Mesodermal cell (in vitro differentiated cells): ENCODE measurements around the gene GCNA.
"Not testable (repeated sequence)": the region's sequence is repeated elsewhere in the genome, so short reads cannot be mapped to it uniquely, and the experiment has no call there.

Experiments
- H3K27ac ChIP-seq: 2 replicates; pipeline ENCODE4 v1.7.0; 2013; ENCODE audit warnings: mild to moderate bottlenecking, low read depth, low read length, moderate library complexity; ENCODE audit not compliant: severe bottlenecking
- H3K36me3 ChIP-seq: 2 replicates; pipeline ENCODE4 v1.7.1; 2013; ENCODE audit warnings: mild to moderate bottlenecking, low read length, moderate library complexity; ENCODE audit not compliant: control insufficient read depth, insufficient read depth
- H3K4me1 ChIP-seq: one replicate; pipeline ENCODE4 v1.7.1; 2013; ENCODE audit warnings: mild to moderate bottlenecking, low read length; ENCODE audit not compliant: insufficient read depth, control insufficient read depth, poor library complexity, severe bottlenecking
- H3K4me3 ChIP-seq: 2 replicates; pipeline ENCODE4 v1.7.0; 2013; ENCODE audit warnings: low read length, control low read depth, mild to moderate bottlenecking; ENCODE audit not compliant: insufficient read depth, poor library complexity, severe bottlenecking; ENCODE audit errors: extremely low read depth
- H3K9me3 ChIP-seq: 2 replicates; pipeline ENCODE4 v1.7.1; 2013; ENCODE audit warnings: mild to moderate bottlenecking, low read length, moderate library complexity; ENCODE audit not compliant: control insufficient read depth
- WGBS, 2 experiments: methylation state at CpG; one replicate each; pipeline ENCODE4 v1.1.5; 2013; ENCODE audit warnings: missing lambda C conversion rate in 2 of 2; ENCODE audit not compliant: insufficient coverage in 2 of 2; 5-methylcytosine and 5-hydroxymethylcytosine counted together

The GCNA gene

GRCh38 chrX:71559773-71560172 is 18.5 kb upstream of the GCNA start:
- H3K27ac ChIP-seq: not testable (repeated sequence)
- WGBS, 2 experiments: 100% methylated on average over 2 to 3 of the region's 6 CpGs

GRCh38 chrX:71563921-71564320 is 14.3 kb upstream of the GCNA start:
- peaks cover 78% of the 10 kb centered on the region for H3K36me3 ChIP-seq
- 92% methylated on average over 1 of the region's 1 CpG; no CpG with 5 or more reads in 1 of the 2 experiments for WGBS, 2 experiments

More at GRCh38 chrX:71559773-71560172, 18.5 kb upstream of the GCNA start:
- H3K36me3 ChIP-seq: peaks cover 84% of the 10 kb centered on the region
- not testable (repeated sequence) for H3K9me3 ChIP-seq, H3K4me1 ChIP-seq, H3K4me3 ChIP-seq

GRCh38 chrX:71565474-71566041 is 12.7 kb upstream of the GCNA start:
- 87% methylated on average over 4 of the region's 9 CpGs; no CpG with 5 or more reads in 1 of the 2 experiments for WGBS, 2 experiments
- Histone ChIP-seq H3K9me3 (no peaks in the 10 kb centered on the region), H3K4me3 (no peak overlapping the region), H3K27ac (no peak overlapping the region), H3K36me3 (peaks cover 77% of the 10 kb centered on the region), H3K4me1 (no peaks in the 10 kb centered on the region)

More at GRCh38 chrX:71563921-71564320, 14.3 kb upstream of the GCNA start:
- Histone ChIP-seq H3K9me3 (no peaks in the 10 kb centered on the region), H3K27ac (no peak overlapping the region), H3K4me3 (no peak overlapping the region), H3K4me1 (no peaks in the 10 kb centered on the region)

GRCh38 chrX:71571390-71571789 is 6.8 kb upstream of the GCNA start:
- H3K27ac ChIP-seq, H3K4me3 ChIP-seq, H3K9me3 ChIP-seq, H3K4me1 ChIP-seq: not testable (repeated sequence)
- H3K36me3 ChIP-seq: peaks cover 70% of the 10 kb centered on the region
- WGBS, 2 experiments: 80% methylated on average over 1 of the region's 8 CpGs; no CpG with 5 or more reads in 1 of the 2 experiments

- 100% methylated on average over 1 of the region's 2 CpGs; no CpG with 5 or more reads in 1 of the 2 experiments for WGBS, 2 experiments
- Histone ChIP-seq H3K27ac (no peak overlapping the region), H3K4me1 (no peaks in the 10 kb centered on the region), H3K9me3 (no peaks in the 10 kb centered on the region), H3K36me3 (peaks cover 63% of the 10 kb centered on the region), H3K4me3 (no peak overlapping the region)
Measured at GRCh38 chrX:71573590-71573989, 4.6 kb upstream of the GCNA start.

GRCh38 chrX:71577682-71578081 is 555 bp upstream of the GCNA start:
- Histone ChIP-seq H3K4me3 (no peak overlapping the region), H3K4me1 (no peaks in the 10 kb centered on the region), H3K27ac (no peak overlapping the region), H3K36me3 (peaks cover 44% of the 10 kb centered on the region), H3K9me3 (no peaks in the 10 kb centered on the region)
- WGBS, 2 experiments: 85 to 100% methylated on average over 1 to 15 of the region's 24 CpGs

- Histone ChIP-seq H3K27ac (no peak overlapping the region), H3K4me1 (no peaks in the 10 kb centered on the region), H3K36me3 (peaks cover 29% of the 10 kb centered on the region), H3K9me3 (no peaks in the 10 kb centered on the region), H3K4me3 (no peak overlapping the region)
- 91 to 94% methylated on average over 4 to 9 of the region's 26 CpGs for WGBS, 2 experiments
Measured at GRCh38 chrX:71579136-71579989, 1.1 kb downstream of the GCNA start.

- H3K36me3 ChIP-seq: peaks cover 23% of the 10 kb centered on the region
- no peak overlapping the region for H3K4me3 ChIP-seq
- H3K4me1 ChIP-seq: no peaks in the 10 kb centered on the region
- H3K9me3 ChIP-seq: no peaks in the 10 kb centered on the region
- no peak overlapping the region for H3K27ac ChIP-seq
- no CpG with 5 or more reads among the region's 7 CpGs for WGBS, 2 experiments
Measured at GRCh38 chrX:71579990-71580380, 1.7 kb downstream of the GCNA start.

GRCh38 chrX:71581210-71581609 is 3.0 kb downstream of the GCNA start:
- H3K4me3 ChIP-seq: no peak overlapping the region
- H3K36me3 ChIP-seq: peaks cover 13% of the 10 kb centered on the region
- no peak overlapping the region for H3K27ac ChIP-seq
- no CpG with 5 or more reads among the region's 5 CpGs for WGBS, 2 experiments
- no peaks in the 10 kb centered on the region for H3K9me3 ChIP-seq
- H3K4me1 ChIP-seq: no peaks in the 10 kb centered on the region

GRCh38 chrX:71586929-71587328 is 8.7 kb downstream of the GCNA start:
- H3K4me1 ChIP-seq: no peaks in the 10 kb centered on the region
- H3K36me3 ChIP-seq: peaks cover under 1% of the 10 kb centered on the region
- WGBS, 2 experiments: 96% methylated on average over 2 of the region's 2 CpGs; no CpG with 5 or more reads in 1 of the 2 experiments
- H3K27ac ChIP-seq: no peak overlapping the region
- H3K4me3 ChIP-seq: no peak overlapping the region
- H3K9me3 ChIP-seq: no peaks in the 10 kb centered on the region

- WGBS, 2 experiments: no CpG with 5 or more reads among the region's 8 CpGs
- H3K27ac ChIP-seq, H3K4me1 ChIP-seq, H3K4me3 ChIP-seq, H3K9me3 ChIP-seq: not testable (repeated sequence)
- H3K36me3 ChIP-seq: peaks cover 13% of the 10 kb centered on the region
Measured at GRCh38 chrX:71593210-71593609, 15.0 kb downstream of the GCNA start.
